ENCODE results near the gene CSMD2. TPM values are rescaled to one million over a fixed set of nuclear protein-coding genes. Genes with fewer than 3 reads are reported as not detected.

The CSMD2 gene
- total RNA-seq, 1 experiment from 2014 or later: 0.22 TPM

GRCh38 chr1:33928251-33928650 is 236.8 kb downstream of the CSMD2 start:
- CTCF ChIA-PET: no interaction called here
- TF ChIP-seq ZBTB33 (IDR thresholded peaks at IDR 0.05; ENCODE audit: extremely low read depth, insufficient replicate concordance, low read length) (no peak), ATF3 (IDR thresholded peaks at IDR 0.05) (no peak), EZH2 (IDR thresholded peaks at IDR 0.05) (no peak), POLR2A (IDR thresholded peaks at IDR 0.05; ENCODE audit: borderline replicate concordance, extremely low read depth, insufficient read depth, insufficient read length) (no peak), CEBPB (IDR thresholded peaks at IDR 0.05; ENCODE audit: low read depth) (no peak), CTCF (IDR thresholded peaks at IDR 0.05 in 2 of 3, conservative IDR thresholded peaks at IDR 0.05 in 1 of 3; ENCODE audit: borderline replicate concordance in 1 of 3, insufficient read depth in 1 of 3, low read depth in 2 of 3, low read length in 2 of 3) (no peak), REST (IDR thresholded peaks at IDR 0.05; ENCODE audit: low read depth) (no peak), FOSL1 (IDR thresholded peaks at IDR 0.05; ENCODE audit: low read depth) (no peak), EGR1 (IDR thresholded peaks at IDR 0.05; ENCODE audit: low read depth) (no peak), RAD21 (IDR thresholded peaks at IDR 0.05; ENCODE audit: low read depth) (no peak), TCF7L2 (IDR thresholded peaks at IDR 0.05; ENCODE audit: borderline replicate concordance, extremely low read depth, insufficient read depth, insufficient read length) (no peak), YY1 (IDR thresholded peaks at IDR 0.05; ENCODE audit: extremely low read depth, insufficient replicate concordance, low read depth, low read length) (no peak), EZH2phosphoT487 (IDR thresholded peaks at IDR 0.05; ENCODE audit: borderline replicate concordance) (no peak), SIN3A (IDR thresholded peaks at IDR 0.05; ENCODE audit: low read depth) (no peak), ZNF274 (IDR thresholded peaks at IDR 0.05; ENCODE audit: low read depth, low read length) (no peak), CBX3 (IDR thresholded peaks at IDR 0.05; ENCODE audit: low read depth) (no peak)
- POLR2A ChIA-PET: no interaction called here
- Histone ChIP-seq H3K9me2 (ENCODE audit: insufficient read depth) (no peaks in the 10 kb centered on the region), H3K27me3 (ENCODE audit: insufficient read depth, low read length) (peaks cover 16% of the 10 kb centered on the region; the same call in 1 of the 2 replicates), H3K9me3 (ENCODE audit: control insufficient read depth in 1 of 2, insufficient read depth in 1 of 2, low read depth in 1 of 2, low read length in 2 of 2) (no peaks in the 10 kb centered on the region), H3K9ac (ENCODE audit: low read length) (no peak overlapping the region), H3K79me2 (ENCODE audit: insufficient read depth, low read length) (no peaks in the 10 kb centered on the region), H2AFZ (ENCODE audit: low read depth, low read length, poor library complexity, severe bottlenecking) (no peak overlapping the region), H4K20me1 (ENCODE audit: insufficient read depth) (no peaks in the 10 kb centered on the region), H3K27ac (ENCODE audit: low read depth, low read length) (no peak overlapping the region), H3K4me3 (replicated peaks in 1 of 2; ENCODE audit: low read depth in 1 of 2, low read length in 2 of 2) (no peak overlapping the region), H3K4me1 (ENCODE audit: control insufficient read depth in 1 of 2, insufficient read depth in 2 of 2, low read length in 2 of 2) (no peaks in the 10 kb centered on the region), H3K36me3 (ENCODE audit: control insufficient read depth in 1 of 2, insufficient read depth in 2 of 2, low read length in 2 of 2) (no peaks in the 10 kb centered on the region), H3K4me2 (ENCODE audit: low read length) (no peak overlapping the region)
- BruUV-seq (replicated peaks): no TSS peak
- DNase-seq (ENCODE audit: low read depth, low spot score) (no peak), ATAC-seq (no peak)
- intact Hi-C loops (cut with micrococcal nuclease): no loop called here
- RAD21 ChIA-PET (ENCODE audit: low non-redundant PET in 1 of 2, low total read pairs in 2 of 2, uncharacterized antibody in 2 of 2, unreplicated experiment in 2 of 2): no interaction called here
